GM23248 (cell line): ENCODE measurements around the gene SNCG. TPM values are rescaled to one million over a fixed set of nuclear protein-coding genes. Genes with fewer than 3 reads are reported as not detected.
"Not testable (repeated sequence)": the region's sequence is repeated elsewhere in the genome, so short reads cannot be mapped to it uniquely, and the experiment has no call there.

Experiments used
- DNase-seq: peaks from one replicate; pipeline ENCODE4 v3.0.0-alpha.2; 2015
- H2AFZ ChIP-seq: fragments of 200-600 bp; sonication (generic); 2 replicates; pipeline ENCODE4 v1.6.1; 2016; ENCODE audit warnings: antibody characterized with exemption
- H3F3A ChIP-seq: fragments of 200-600 bp; sonication (generic); 2 replicates; pipeline ENCODE4 v1.6.1; 2016; ENCODE audit warnings: mild to moderate bottlenecking, antibody characterized with exemption, mixed run types; ENCODE audit not compliant: insufficient read depth
- H3K27ac ChIP-seq: fragments of 200-600 bp; sonication (generic); 2 replicates; pipeline ENCODE4 v1.5.1; 2016; ENCODE audit warnings: mild to moderate bottlenecking
- H3K27me3 ChIP-seq: fragments of 200-600 bp; sonication (generic); replicated peaks from 2 replicates; pipeline ENCODE4 v1.6.1; 2016; ENCODE audit warnings: mild to moderate bottlenecking; ENCODE audit not compliant: insufficient read depth
- H3K36me3 ChIP-seq: fragments of 200-600 bp; sonication (generic); 2 replicates; pipeline ENCODE4 v1.6.1; 2016; ENCODE audit warnings: low read depth, mild to moderate bottlenecking
- H3K4me1 ChIP-seq: fragments of 200-600 bp; sonication (generic); 2 replicates; pipeline ENCODE4 v1.6.1; 2016; ENCODE audit warnings: mild to moderate bottlenecking; ENCODE audit not compliant: insufficient read depth
- H3K4me2 ChIP-seq: fragments of 200-600 bp; sonication (generic); one replicate; pipeline ENCODE4 v1.6.1; 2016; ENCODE audit warnings: mild to moderate bottlenecking; ENCODE audit not compliant: unreplicated experiment
- H3K4me3 ChIP-seq: fragments of 200-600 bp; sonication (generic); 2 replicates; pipeline ENCODE4 v1.5.1; 2016; ENCODE audit warnings: mild to moderate bottlenecking
- H3K79me2 ChIP-seq: fragments of 200-600 bp; sonication (generic); 2 replicates; pipeline ENCODE4 v1.6.1; 2016; ENCODE audit warnings: mild to moderate bottlenecking; ENCODE audit not compliant: insufficient read depth
- H3K9ac ChIP-seq: fragments of 200-600 bp; sonication (generic); 2 replicates; pipeline ENCODE4 v1.6.1; 2016; ENCODE audit warnings: mild to moderate bottlenecking
- H3K9me2 ChIP-seq: fragments of 200-600 bp; sonication (generic); 2 replicates; pipeline ENCODE4 v1.6.1; 2016; ENCODE audit warnings: mixed run types, mild to moderate bottlenecking, moderate library complexity; ENCODE audit not compliant: insufficient read depth
- H3K9me3 ChIP-seq: fragments of 200-600 bp; sonication (generic); one replicate; pipeline ENCODE4 v1.6.1; 2017; ENCODE audit warnings: low read depth
- H4K20me1 ChIP-seq: fragments of 200-600 bp; sonication (generic); 2 replicates; pipeline ENCODE4 v1.6.0; 2016; ENCODE audit not compliant: insufficient read depth
- WGBS, 2 experiments: methylation state at CpG; one replicate each; pipeline ENCODE4 v1.1.6; 2015 to 2017; ENCODE audit warnings: low lambda C conversion rate in 2 of 2, low coverage in 1 of 2; ENCODE audit errors: missing lambda C conversion rate in 2 of 2; 5-methylcytosine and 5-hydroxymethylcytosine counted together
- in situ Hi-C: fragments of 300-500 bp; cut with MboI; formaldehyde crosslinking; loops from 2 replicates; pipeline ENCODE4 v1.15.0; 2020
- polyA plus RNA-seq: library from polyadenylated mRNA; unstranded; fragments of >200 nt; fragmentation: Nextera tagmentation; extraction: Ambion mirVana; gene quantifications from 2 replicates; pipeline ENCODE4 v1.2.1, GENCODE V29; 2016
- small RNA-seq: library from RNA; depleted of rRNA; stranded (forward); fragments of <200 nt; gene quantifications from one replicate; pipeline ENCODE3, GENCODE V24; 2014; ENCODE audit warnings: low read depth, low replicate concordance
- total RNA-seq: library from RNA; depleted of rRNA; stranded (reverse); fragments of >200 nt; shearing (Covaris generic); gene quantifications from 2 replicates; pipeline ENCODE4 v1.2.3, GENCODE V29; 2014; rRNA removed

The SNCG gene
- total and polyA plus RNA-seq, 2 experiments from 2014 or later, result 1.2 to 3.1 TPM

- H3K9me2 ChIP-seq, H3K4me2 ChIP-seq, H4K20me1 ChIP-seq, H3K4me3 ChIP-seq, H3K9ac ChIP-seq, H2AFZ ChIP-seq, H3K27me3 ChIP-seq, DNase-seq, H3K27ac ChIP-seq, in situ Hi-C loops, H3F3A ChIP-seq, H3K79me2 ChIP-seq, H3K9me3 ChIP-seq, H3K36me3 ChIP-seq, H3K4me1 ChIP-seq: not testable (repeated sequence)
- WGBS, 2 experiments, result 84 to 88% methylated on average over 11 to 17 of the region's 18 CpGs
Observed at GRCh38 chr10:87009134-87009696, 50.8 kb downstream of the SNCG start.

Small RNAs within 50 kb of the gene (small RNA-seq; reads per million reads assigned to genes)
- not detected for gene BMS1P3

Other genes starting within 250 kb of the SNCG start
- gene BMPR1A, start 202.0 kb upstream of the SNCG start, total RNA-seq, result 35.5 and 41.7 TPM in 2 replicates
- gene BMPR1A, start 202.0 kb upstream of the SNCG start, polyA plus RNA-seq, result 15.5 and 16.5 TPM in 2 replicates
- gene MMRN2, start 984 bp upstream of the SNCG start, total RNA-seq, result 4.5 and 7.3 TPM in 2 replicates
- 1.2 and 1.5 TPM in 2 replicates for gene MMRN2, start 984 bp upstream of the SNCG start, polyA plus RNA-seq
- gene ADIRF, start 9.9 kb downstream of the SNCG start, total RNA-seq, result 17.6 and 34.1 TPM in 2 replicates
- 175 and 184 TPM in 2 replicates for gene ADIRF, start 9.9 kb downstream of the SNCG start, polyA plus RNA-seq
- not detected in 2 replicates for gene FAM25A, start 61.7 kb downstream of the SNCG start, total RNA-seq
- gene FAM25A, start 61.7 kb downstream of the SNCG start, polyA plus RNA-seq, result not detected in 2 replicates
- gene GLUD1, start 136.2 kb downstream of the SNCG start, total RNA-seq, result 209 and 234 TPM in 2 replicates
- gene GLUD1, start 136.2 kb downstream of the SNCG start, polyA plus RNA-seq, result 98.5 and 98.8 TPM in 2 replicates
- 17.8 and 22.9 TPM in 2 replicates for gene SHLD2, start 136.6 kb downstream of the SNCG start, total RNA-seq
- 13.5 and 14.0 TPM in 2 replicates for gene SHLD2, start 136.6 kb downstream of the SNCG start, polyA plus RNA-seq